Measurements from ENCODE around the gene TPPP2.

DNA sequence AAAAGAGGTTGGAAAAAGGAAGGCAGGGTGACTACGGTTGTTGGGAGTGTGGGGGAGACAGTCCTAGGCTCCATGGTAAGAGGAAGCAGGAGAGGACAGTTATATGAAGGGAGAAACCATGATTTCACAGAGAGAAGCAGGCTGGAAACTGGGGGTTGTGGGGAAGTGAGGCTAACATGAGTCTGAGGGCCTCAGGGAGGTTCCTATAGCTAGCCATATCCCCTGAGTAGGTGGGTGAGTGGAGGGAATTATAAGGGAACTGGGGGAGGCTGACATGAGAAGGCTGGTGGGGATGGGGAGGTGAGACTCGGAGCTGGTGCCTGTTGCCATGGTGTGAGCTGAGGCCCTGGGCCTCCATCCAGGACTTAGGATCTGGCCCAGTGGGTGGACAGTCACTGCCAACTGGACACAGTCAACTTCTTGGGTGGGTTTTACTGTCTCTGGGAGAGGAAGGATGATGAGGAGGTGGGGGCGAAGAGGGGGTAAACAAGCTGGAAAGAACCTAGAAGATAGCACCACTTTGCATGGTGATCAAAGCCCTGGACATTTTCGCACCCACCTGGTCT, 3.2 kb downstream of the TPPP2 start:
- TF ChIP-seq CTCF (conservative IDR thresholded peaks at IDR 0.05; ENCODE audit: low read depth in 2 of 2) (no peak), ETS1 (IDR thresholded peaks at IDR 0.05) (no peak), STAT1 (IDR thresholded peaks at IDR 0.05; ENCODE audit: unreplicated experiment) (no peak), REST (IDR thresholded peaks at IDR 0.05; ENCODE audit: unreplicated experiment) (no peak), JUNB (IDR thresholded peaks at IDR 0.05; ENCODE audit: unreplicated experiment) (no peak), CREB1 (CRISPR knock-in tag; IDR thresholded peaks at IDR 0.05; ENCODE audit: low read depth) (no peak), POLR2AphosphoS5 (IDR thresholded peaks at IDR 0.05; ENCODE audit: low read depth) (no peak), EZH2 (IDR thresholded peaks at IDR 0.05; ENCODE audit: low read depth, unreplicated experiment) (no peak), EZH2phosphoT487 (IDR thresholded peaks at IDR 0.05; ENCODE audit: unreplicated experiment) (no peak), NANOG (IDR thresholded peaks at IDR 0.05; ENCODE audit: borderline replicate concordance) (no peak), ZNF114 (CRISPR knock-in tag; IDR thresholded peaks at IDR 0.05) (no peak)
